ENCODE measurements around the gene GMPS.

The GMPS gene

DNA sequence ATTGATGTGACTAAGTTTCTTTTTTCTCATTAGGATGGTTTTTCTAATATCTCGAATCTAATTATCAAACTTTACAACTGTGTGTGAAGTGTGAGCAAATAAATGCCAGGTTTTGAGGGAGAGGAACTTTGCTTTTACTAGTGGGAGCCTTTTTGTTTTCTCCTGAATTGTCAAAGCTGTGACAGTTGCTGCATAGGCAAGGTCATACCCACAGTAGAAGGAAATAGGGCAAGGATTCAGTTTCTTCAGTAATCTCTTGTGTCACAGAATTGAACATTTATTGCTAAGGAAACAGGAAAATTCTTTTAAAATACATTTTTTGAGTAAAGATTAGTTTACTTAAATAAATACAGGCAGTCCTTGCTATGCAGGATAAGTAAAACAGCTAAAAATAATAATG is 19.5 kb downstream of the GMPS start:
- no peak for DNase-seq (ENCODE audit: low spot score)
- TF ChIP-seq, protein P1, sequence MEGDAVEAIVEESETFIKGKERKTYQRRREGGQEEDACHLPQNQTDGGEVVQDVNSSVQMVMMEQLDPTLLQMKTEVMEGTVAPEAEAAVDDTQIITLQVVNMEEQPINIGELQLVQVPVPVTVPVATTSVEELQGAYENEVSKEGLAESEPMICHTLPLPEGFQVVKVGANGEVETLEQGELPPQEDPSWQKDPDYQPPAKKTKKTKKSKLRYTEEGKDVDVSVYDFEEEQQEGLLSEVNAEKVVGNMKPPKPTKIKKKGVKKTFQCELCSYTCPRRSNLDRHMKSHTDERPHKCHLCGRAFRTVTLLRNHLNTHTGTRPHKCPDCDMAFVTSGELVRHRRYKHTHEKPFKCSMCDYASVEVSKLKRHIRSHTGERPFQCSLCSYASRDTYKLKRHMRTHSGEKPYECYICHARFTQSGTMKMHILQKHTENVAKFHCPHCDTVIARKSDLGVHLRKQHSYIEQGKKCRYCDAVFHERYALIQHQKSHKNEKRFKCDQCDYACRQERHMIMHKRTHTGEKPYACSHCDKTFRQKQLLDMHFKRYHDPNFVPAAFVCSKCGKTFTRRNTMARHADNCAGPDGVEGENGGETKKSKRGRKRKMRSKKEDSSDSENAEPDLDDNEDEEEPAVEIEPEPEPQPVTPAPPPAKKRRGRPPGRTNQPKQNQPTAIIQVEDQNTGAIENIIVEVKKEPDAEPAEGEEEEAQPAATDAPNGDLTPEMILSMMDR (IDR thresholded peaks at IDR 0.05; ENCODE audit: extremely low read depth, insufficient read depth, missing control alignments) = no peak
- in situ Hi-C loops (cut with MboI; ENCODE audit: low pct_unique_long_range_greater_than_20kb, low sequenced_read_pairs, unreplicated experiment) = no loop called here

DNA sequence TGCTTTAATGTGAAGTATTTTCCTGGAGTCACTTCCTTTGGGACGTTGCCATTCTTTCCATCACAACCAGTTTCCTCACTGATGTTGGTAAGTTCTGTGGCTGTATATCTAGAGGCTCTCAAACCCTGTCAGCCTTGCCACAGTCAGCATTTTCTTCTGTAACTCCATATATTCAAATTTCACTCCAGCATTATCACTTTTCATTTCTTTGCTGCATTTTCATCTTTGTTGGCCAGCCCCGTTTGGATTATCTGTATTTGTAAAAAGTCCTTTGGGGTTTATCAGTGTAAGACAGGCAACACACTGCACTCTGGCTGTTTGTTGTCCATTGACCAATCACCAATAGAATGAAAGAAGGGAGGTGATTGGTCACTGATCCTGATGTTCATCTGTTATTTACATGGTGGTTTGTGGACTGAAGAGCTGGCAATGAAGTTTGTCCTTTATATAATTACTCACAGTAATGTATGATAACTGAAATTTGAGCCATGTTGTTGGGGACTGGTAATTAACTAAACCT is 20.3 kb downstream of the GMPS start:
- in situ Hi-C loops (cut with MboI; ENCODE audit: low pct_unique_long_range_greater_than_20kb, low sequenced_read_pairs, unreplicated experiment) = no loop called here
- DNase-seq (ENCODE audit: low spot score) = no peak
- TF ChIP-seq, protein P1 (IDR thresholded peaks at IDR 0.05; ENCODE audit: extremely low read depth, insufficient read depth, missing control alignments) = no peak

DNA sequence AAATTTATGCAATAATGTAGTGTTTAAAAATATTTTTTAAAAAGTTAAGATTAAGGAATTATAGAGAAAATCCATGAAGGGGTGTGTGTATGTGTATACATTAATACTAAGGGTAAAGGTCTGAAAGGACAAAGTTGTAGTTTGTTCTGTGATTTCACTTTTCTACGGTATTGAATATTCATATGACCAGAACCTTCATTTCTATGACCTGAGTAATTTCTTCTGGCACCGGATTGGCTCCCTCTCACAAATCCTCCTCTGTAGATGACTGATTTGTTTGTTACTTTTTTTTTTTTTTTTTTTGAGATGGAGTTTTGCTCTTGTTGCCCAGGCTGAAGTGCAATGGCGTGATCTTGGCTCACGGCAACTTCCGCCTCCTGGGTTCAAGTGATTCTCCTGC is 20.9 kb downstream of the GMPS start:
- DNase-seq (ENCODE audit: low spot score) = no peak
- TF ChIP-seq, protein P1 (IDR thresholded peaks at IDR 0.05; ENCODE audit: extremely low read depth, insufficient read depth, missing control alignments) = no peak
- in situ Hi-C loops (cut with MboI; ENCODE audit: low pct_unique_long_range_greater_than_20kb, low sequenced_read_pairs, unreplicated experiment) = no loop called here

DNA sequence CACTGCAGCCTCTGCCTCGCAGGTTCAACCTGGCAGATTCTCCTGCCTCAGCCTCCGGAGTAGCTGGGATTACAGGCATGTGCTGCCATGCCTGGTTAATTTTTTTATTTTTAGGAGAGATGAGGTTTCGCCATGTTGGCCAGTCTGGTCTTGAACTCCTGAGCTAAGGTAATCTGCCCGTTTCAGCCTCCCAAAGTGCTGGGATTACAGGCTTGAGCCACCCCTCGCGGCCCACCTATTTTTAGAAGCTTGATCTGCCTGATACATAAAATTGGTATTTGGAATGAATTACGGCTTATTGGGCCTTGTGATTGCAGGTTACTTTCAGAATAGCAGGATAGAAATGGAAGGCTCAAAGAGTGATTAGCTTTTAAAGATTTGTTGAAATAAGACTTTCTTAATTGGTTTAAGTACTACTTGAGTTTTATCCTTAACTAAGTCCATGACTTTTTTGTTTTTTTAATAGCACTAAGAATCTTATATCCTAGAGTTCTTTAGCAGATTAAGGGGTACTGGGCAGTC is 25.0 kb downstream of the GMPS start:
- no peak for DNase-seq (ENCODE audit: low spot score)
- in situ Hi-C loops (cut with MboI; ENCODE audit: low pct_unique_long_range_greater_than_20kb, low sequenced_read_pairs, unreplicated experiment) = no loop called here

DNA sequence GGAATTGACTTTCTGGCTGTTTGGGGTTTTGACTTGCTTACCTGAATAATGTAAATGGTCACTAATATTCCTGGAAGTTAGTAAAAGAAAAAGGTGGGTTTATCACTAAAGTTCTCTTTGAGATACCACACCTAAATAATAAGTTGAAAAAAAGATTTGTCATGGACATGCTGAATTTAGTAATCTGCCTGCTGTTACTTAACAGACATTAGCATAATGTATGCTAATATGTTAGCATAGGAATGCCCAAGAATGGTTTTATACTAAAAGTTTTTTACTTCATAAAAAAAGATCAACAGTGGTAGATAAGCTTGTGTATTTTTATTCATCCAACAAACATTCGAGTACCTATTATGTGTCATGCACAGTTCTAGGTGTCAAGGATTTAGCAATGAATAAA is 36.5 kb downstream of the GMPS start:
- in situ Hi-C loops (cut with MboI; ENCODE audit: low pct_unique_long_range_greater_than_20kb, low sequenced_read_pairs, unreplicated experiment) = no loop called here
- TF ChIP-seq, protein P1 (IDR thresholded peaks at IDR 0.05; ENCODE audit: extremely low read depth, insufficient read depth, missing control alignments) = no peak
- no peak for DNase-seq (ENCODE audit: low spot score)

More for the DNA sequence above, 25.0 kb downstream of the GMPS start:
- TF ChIP-seq, protein P1 (IDR thresholded peaks at IDR 0.05; ENCODE audit: extremely low read depth, insufficient read depth, missing control alignments) = no peak

DNA sequence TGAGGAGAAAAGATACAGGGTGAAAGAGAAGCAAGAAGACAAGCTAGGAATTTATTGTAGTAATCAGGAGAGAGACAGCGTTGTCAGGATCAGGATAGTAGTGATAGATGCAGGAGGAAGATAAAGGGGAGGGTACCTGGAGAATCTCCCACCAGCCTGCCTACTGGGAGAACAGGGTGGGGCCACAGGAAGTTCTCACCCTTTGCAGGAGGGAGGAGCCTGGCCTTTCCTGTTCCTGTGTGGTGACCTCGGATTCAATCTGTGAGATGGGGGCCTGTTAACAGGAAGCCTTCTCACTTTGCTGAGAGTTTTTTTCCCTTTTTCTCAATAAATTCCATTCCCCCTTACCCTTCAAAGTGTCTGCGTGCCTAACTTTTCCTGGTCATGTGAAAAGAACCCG is 37.6 kb downstream of the GMPS start:
- in situ Hi-C loops (cut with MboI; ENCODE audit: low pct_unique_long_range_greater_than_20kb, low sequenced_read_pairs, unreplicated experiment) = no loop called here
- no peak for DNase-seq (ENCODE audit: low spot score)
- TF ChIP-seq, protein P1 (IDR thresholded peaks at IDR 0.05; ENCODE audit: extremely low read depth, insufficient read depth, missing control alignments) = no peak

All from GM13977 (cell line).